Neural cell (in vitro differentiated cells): ENCODE data around the gene ZRANB3.

Source experiments
- CTCF ChIP-seq: fragments of 450-650 bp; IDR thresholded peaks from 2 replicates; pipeline ENCODE4 v1.5.1; 2014; ENCODE audit warnings: antibody characterized with exemption, mild to moderate bottlenecking, moderate library complexity; ENCODE audit not compliant: poor library complexity, severe bottlenecking
- EP300 ChIP-seq: fragments of 450-650 bp; conservative IDR thresholded peaks from 2 replicates; pipeline ENCODE4 v1.6.1; 2014; ENCODE audit warnings: antibody characterized with exemption, mild to moderate bottlenecking, moderate library complexity; ENCODE audit not compliant: poor library complexity, severe bottlenecking
- EZH2 ChIP-seq: fragments of 200-600, 300-800 bp; shearing (Covaris generic), sonication (generic); IDR thresholded peaks from 2 replicates; pipeline ENCODE4 v1.6.1; 2014; ENCODE audit warnings: antibody characterized with exemption, low read length, borderline replicate concordance, mild to moderate bottlenecking; ENCODE audit not compliant: insufficient read depth, poor library complexity, severe bottlenecking
- MXI1 ChIP-seq: fragments of 450-650 bp; conservative IDR thresholded peaks from 2 replicates; pipeline ENCODE4 v1.6.1; 2014; ENCODE audit warnings: antibody characterized with exemption, mild to moderate bottlenecking; ENCODE audit not compliant: poor library complexity, severe bottlenecking
- POLR2AphosphoS5 ChIP-seq: IDR thresholded peaks from 2 replicates; pipeline ENCODE4 v1.6.1; 2012
- RAD21 ChIP-seq: fragments of 450-650 bp; conservative IDR thresholded peaks from 2 replicates; pipeline ENCODE4 v1.6.1; 2014; ENCODE audit warnings: antibody characterized with exemption, mild to moderate bottlenecking, moderate library complexity
- REST ChIP-seq: IDR thresholded peaks from 2 replicates; pipeline ENCODE4 v1.6.1; 2012; ENCODE audit warnings: borderline replicate concordance
- SMC3 ChIP-seq: fragments of 450-650 bp; conservative IDR thresholded peaks from 2 replicates; pipeline ENCODE4 v1.6.1; 2014; ENCODE audit warnings: antibody characterized with exemption, mild to moderate bottlenecking, moderate library complexity; ENCODE audit not compliant: poor library complexity
- TAF1 ChIP-seq: IDR thresholded peaks from 2 replicates; pipeline ENCODE4 v1.6.1; 2012; ENCODE audit warnings: low read depth

GRCh38 chr2:135563793-135564192 lies 32.8 kb upstream of the ZRANB3 start:
- TF ChIP-seq SMC3 (no peak), EP300 (no peak), REST (no peak), POLR2AphosphoS5 (no peak), CTCF (no peak), EZH2 (no peak), TAF1 (no peak), MXI1 (no peak), RAD21 (no peak)
